Measurements from ENCODE around the gene COPS6.

COPS6 gene

GRCh38 chr7:100088621-100089457 lies at the start of gene COPS6:
TSS of gene COPS6 (plus strand) at chr7:100088969. CDS start at chr7:100088991, 22 bp downstream.
- DNase-seq = peak; percentile 83 to 85

GRCh38 chr7:100040575-100040974 lies 48.2 kb upstream of the COPS6 start:
- no peak for DNase-seq

GRCh38 chr7:100044718-100045117 lies 44.1 kb upstream of the COPS6 start:
- DNase-seq = no peak

- no peak for DNase-seq
Measured at GRCh38 chr7:100048680-100049079, 40.1 kb upstream of the COPS6 start.

GRCh38 chr7:100049441-100050291 lies 39.1 kb upstream of the COPS6 start, which contains the start of gene ZSCAN21:
TSS of gene ZSCAN21 (plus strand) at chr7:100049774. CDS start at chr7:100057007, 7,233 bp downstream.
- DNase-seq = peak; percentile 80 to 81

GRCh38 chr7:100051611-100052010 lies 37.2 kb upstream of the COPS6 start:
- DNase-seq = no peak

- peak; percentile 7 to 32 for DNase-seq
Measured at GRCh38 chr7:100053215-100053614, 35.6 kb upstream of the COPS6 start.

GRCh38 chr7:100057006-100057405 lies 31.8 kb upstream of the COPS6 start:
- DNase-seq = no peak

GRCh38 chr7:100059251-100059739 lies 29.5 kb upstream of the COPS6 start:
- no peak for DNase-seq

- no peak for DNase-seq
Measured at GRCh38 chr7:100061518-100062193, 27.1 kb upstream of the COPS6 start.

GRCh38 chr7:100063376-100063775 lies 25.4 kb upstream of the COPS6 start:
- DNase-seq = no peak

GRCh38 chr7:100064162-100064561 lies 24.6 kb upstream of the COPS6 start:
- DNase-seq = no peak

- no peak for DNase-seq
Measured at GRCh38 chr7:100065452-100066186, 23.1 kb upstream of the COPS6 start.

- DNase-seq = no peak
Measured at GRCh38 chr7:100066953-100067352, 21.8 kb upstream of the COPS6 start.

GRCh38 chr7:100069991-100070390 lies 18.8 kb upstream of the COPS6 start:
- no peak for DNase-seq

GRCh38 chr7:100071018-100071723 lies 17.6 kb upstream of the COPS6 start:
- DNase-seq = no peak

GRCh38 chr7:100072462-100072861 lies 16.3 kb upstream of the COPS6 start:
- DNase-seq = no peak

GRCh38 chr7:100074841-100075240 lies 13.9 kb upstream of the COPS6 start:
- DNase-seq = no peak

GRCh38 chr7:100075418-100075817 lies 13.4 kb upstream of the COPS6 start:
- no peak for DNase-seq

- DNase-seq = no peak
Measured at GRCh38 chr7:100077205-100077604, 11.6 kb upstream of the COPS6 start.

GRCh38 chr7:100079024-100079560 lies 9.7 kb upstream of the COPS6 start:
- no peak for DNase-seq
